GM21367 (cell line): ENCODE results near the gene TCERG1L.

ENCODE experiments used
- ATAC-seq: cut with Tn5 transposase; IDR thresholded peaks from one replicate; pipeline ENCODE4 v1.9.1; 2021; ENCODE audit not compliant: unreplicated experiment

Gene TCERG1L

DNA sequence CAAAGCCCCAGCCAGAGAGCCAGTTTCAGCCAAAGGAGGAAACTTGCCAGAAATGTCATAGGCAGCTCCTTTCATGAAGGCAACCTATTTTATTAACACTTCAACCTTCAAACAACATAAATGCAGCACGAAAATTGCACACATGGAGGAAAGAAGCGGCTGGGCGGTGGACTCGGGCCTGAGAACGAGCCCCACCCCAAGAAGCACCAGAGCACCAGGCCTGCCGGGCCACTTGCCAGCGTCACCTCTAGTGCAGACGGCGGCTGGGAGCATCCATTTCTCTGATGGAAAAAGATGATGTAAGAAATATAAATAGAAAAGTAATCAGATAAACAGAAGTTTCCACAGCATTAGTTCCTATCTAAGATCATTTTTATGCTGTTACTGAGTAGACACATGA is 100.0 kb downstream of the TCERG1L start:
- no peak for ATAC-seq

DNA sequence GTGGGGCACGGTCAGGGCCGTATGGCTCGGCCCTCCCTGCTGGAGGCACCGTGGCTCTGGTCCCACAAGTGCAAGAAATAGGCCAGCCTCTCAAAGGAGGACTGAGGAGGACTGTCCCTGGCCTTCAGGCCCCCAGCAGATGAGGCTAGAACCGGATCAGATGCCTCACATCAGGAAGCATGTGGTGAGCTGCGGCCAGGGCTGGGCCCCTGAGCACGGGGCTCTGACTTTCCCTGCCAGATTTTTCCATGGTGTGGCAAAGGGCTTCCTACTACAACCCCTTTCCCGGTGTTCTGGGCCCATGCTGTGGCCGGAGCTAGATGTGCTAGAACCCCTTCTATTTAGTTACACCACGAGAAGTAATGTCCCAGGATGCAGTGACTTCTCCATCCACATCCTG is 100.4 kb downstream of the TCERG1L start:
- ATAC-seq: no peak

DNA sequence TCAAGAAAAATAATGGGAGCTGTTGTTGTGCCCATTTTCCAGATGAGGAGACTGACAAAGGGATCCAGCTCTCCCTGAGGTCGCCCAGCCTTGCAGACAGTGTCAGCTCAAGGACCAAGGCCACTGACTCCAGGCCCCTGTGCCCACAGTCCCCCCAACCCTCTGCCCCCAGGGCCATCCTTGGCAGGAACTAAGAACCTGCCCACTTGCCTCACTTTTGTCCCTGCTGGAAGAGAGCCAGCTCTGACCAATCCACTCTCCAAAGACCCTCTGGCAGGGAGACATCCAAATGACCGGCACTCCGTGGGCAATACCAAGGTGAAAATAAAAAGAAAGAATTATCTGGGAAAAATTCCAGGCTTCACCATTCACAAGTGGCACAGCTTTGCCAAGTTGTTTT is 101.3 kb downstream of the TCERG1L start:
- ATAC-seq: no peak

DNA sequence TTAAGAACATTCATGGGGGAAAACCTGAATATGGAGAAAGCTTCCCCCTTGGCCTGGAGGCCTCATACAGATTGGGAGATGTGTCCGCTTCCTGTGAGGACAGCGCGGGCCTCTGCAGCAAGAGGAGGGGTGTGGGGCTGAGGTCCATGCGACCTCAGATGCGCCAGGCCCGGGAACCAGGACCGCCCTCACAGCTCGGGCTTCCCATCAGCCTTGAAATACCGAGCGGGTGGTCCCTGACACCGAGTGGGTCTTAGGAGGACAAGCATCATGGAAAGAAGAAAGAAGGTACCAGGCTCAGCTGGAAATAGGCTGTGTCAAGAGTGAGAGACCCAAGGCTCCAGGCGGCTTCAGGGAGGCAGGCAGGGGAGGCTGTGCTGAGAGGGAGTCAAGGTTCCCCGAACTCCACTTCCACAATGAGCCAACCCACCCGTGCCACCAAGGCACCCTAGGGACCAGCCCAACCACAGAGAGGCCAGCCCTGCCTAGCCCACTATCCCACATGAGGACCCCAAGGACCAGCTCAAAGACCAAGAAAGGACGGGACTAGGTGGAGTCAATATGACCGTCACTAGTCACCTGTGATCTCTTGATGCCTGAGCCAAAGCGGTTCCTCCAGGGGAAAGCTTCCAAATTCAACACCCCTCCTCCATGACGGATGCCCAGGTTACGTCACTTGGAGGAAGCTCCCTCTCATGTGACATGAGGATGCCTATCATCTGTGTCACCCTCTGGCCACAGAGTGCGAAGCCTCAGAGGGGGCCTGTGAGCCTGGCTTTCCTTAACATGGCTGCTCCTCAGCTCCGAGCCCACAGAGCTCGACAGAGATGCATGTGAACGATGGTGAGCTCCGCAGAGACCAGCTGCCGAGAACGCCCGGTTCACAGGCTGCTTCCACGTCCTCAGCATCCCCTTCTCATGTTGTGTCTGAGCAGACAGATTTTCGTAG is 103.7 kb downstream of the TCERG1L start:
- no peak for ATAC-seq

DNA sequence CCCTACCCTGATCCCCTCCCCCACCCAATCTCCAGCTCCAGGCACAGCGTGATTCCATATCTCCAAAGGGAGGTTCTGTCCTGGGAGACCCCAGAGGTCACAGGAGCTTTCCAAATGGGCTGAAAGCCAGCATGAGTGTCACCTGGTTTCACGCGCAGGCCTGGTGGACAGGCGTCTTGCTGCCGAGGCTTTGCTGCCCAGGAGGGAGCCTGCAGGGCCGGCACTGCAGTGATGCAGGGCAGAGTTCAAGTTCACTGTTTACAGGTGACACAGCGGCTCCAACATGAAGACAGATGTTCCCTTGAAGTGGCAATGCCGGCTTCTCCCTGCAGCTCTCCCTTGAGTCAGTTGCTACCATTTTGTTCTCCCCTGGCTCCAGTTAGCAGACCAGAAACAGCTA is 104.3 kb downstream of the TCERG1L start:
- no peak for ATAC-seq

DNA sequence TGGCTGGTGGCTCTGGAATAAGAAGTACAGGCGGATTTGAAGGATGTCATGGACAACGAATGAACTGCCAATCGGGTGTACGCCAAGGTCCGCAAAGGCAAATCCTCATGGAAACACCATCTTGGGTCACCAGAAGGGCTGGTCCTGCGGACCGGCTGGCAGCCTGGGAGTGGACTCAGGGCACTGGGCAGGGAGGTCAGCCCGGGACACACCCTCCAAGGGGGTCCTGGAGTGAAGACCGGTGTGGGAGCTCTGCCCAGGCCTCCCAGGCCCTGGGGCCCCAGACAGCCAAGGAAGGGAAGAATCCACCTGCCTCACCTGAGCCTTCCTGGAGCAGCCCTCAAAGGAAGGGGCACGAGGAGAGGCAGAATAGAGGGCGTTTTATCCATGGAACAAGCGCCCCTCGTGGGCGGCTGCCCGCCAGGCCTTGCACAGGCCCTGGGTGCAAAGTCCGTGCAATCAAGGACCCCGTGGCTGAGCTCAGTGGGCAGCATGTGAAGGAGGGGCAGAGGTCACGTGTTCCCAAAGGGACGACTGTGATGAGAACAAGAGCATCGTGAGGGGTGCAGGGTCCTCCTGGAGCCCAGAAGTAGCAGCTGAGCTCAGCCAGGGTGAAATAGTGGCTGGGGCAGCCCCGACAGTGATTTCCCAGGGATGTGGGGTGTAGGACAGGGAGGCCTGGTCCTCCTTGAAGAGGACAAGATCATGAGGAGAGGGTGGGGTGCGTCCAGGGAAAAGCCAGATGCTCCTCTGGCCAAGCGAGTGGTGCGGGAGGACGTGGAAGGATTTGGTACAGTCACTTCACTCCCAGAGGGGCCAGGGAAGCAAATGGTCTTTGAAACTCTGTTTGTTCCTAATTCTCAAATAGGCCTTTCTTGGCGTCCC is 105.2 kb downstream of the TCERG1L start:
- no peak for ATAC-seq

DNA sequence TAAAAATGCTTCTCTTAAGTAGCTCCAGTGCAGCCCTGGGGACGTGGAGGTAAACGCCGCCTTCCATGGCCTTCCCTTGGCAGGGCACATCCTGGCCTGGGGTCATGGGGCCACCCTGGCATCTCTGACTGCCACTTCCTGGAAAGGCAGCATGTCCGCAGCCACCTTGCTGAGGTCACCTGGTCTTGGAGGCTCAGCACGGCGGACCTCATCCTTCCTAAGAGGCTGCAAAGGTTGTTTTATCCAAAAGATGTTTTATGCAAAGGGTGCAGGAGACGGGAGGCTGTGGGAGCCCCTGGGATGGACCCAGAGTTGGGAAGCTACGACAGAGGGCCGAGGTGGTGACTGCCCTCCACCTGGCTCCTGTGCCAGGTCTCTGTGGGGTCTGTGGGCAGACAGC is 106.0 kb downstream of the TCERG1L start:
- no peak for ATAC-seq

DNA sequence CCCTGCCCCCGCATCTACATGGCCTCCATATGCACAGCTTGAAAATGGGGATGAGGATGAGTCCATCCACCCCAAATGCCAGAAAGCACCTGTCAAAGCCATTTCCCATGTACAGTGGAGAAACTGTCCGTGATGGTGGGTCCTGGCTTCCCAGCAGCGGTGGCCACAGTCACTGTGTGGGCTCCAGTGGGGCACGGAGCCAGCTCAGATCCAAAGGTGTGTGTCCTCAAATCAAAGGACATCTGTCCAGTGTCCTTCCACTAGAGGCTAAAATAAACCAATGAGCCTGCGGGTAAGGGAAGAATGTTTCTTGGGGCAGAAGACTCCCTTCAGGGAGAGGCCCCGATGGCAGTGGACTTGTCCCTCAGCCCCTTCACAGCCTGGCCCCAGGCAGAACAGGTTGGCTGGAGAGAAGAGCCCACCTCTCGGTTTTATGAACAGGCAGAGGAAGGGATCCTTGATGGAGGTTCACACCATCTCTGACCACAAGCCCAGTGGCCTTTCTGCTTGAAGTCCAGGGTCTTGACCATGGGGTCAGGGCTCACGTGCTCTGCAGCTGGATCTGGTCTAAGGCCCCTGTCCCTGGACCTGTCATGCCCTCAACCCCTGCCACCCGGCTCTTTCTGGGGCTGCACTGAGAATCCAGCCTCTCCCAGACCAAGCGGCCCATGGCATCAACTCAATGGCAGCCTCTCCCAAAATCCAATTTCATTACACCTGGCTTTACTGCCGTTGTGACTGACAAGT is 106.9 kb downstream of the TCERG1L start:
- no peak for ATAC-seq

DNA sequence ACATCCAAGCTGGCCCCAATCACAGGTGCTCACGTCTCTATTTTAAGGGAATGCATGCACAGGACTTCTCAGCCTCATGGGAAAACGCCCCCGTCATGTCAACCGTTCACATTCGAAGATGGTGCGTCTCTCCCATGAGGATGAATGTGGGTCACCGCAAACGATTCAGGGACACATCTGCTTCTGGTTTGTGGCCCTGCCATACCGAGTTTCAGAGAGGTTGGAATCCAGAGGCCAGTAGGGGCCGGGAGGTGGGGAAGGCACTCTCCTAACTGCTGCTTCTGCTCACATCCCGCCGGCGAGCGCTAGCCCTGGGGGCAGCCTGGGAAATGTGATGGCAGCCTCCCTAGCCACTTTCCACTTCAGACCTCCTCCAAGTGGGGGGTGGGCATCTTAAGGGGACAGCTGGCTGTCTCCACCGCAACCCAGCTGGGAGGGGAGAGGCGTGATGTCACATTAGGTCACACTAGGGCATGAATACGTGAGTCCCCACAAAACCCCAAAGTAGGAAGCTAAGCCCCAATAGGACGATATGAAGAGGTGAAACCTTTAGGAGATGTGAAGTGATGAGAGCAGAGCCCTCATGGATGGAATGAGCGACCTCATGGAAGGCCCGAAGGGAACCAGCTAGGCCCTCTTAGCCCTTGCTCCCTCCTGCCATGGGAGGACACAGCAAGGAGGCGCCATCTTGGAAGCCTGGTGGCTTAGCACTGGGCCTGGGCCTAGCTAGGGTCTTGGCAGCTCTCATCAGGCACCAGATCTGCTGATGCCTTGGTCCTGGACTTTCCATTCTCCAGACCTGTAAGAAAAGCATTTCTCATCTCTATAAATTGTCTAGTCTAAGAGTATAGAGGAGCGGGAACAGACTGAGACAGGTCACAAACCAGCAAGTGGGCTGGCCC is 107.8 kb downstream of the TCERG1L start:
- no peak for ATAC-seq

DNA sequence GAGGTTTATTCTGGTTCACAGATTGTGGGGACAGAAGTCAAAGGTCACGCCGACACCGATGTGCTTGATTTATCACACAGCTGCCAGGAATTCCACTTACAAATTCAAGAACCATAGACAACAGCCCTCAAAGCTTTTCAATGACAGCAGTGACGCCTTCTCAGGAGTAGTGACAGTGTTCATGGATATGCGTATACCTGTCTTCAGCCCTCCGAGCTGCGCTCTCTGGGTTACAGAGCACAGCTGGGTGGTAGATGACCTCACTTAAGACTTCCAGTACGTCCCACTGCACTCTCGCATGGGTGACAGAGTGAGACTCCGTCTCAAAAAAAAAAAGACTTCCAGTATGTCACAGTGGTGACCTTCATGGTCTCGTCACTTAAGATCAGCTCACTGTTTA is 108.5 kb downstream of the TCERG1L start:
- no peak for ATAC-seq

DNA sequence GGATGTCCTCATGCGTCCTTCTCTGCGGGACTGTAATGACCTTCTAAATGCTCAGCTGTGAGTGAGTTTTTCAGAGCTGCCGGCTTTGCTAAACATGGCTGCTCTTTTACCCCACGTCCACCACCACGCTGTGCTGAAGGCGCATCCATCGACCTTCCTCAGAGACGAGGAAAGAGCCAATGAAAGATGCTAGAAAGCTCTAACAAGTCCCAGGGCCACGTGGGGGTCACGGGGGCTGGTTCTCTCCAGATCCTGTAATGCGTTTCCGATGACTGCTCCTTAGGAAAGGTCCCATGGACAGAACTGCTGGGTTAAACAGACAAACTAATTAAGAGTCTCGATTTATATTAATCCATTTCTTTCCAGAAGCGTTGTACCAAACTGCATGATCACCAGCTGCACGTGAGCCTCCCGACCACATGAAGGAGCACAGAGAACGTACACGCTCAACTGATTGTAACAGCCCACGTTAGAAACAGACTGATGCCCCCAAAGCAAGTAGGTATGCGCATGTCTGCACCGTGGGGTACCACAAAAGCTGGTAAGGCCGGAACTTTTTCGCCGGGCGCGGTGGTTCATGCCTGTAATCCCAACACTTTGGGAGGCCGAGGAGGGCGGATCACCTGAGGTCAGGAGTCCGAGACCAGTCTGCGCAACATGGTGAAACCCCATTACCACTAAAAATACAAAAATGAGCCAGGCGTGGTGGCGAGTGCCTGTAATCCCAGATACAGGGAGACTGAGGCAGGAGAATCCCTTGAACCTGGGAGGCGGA is 109.6 kb downstream of the TCERG1L start:
- ATAC-seq: no peak

DNA sequence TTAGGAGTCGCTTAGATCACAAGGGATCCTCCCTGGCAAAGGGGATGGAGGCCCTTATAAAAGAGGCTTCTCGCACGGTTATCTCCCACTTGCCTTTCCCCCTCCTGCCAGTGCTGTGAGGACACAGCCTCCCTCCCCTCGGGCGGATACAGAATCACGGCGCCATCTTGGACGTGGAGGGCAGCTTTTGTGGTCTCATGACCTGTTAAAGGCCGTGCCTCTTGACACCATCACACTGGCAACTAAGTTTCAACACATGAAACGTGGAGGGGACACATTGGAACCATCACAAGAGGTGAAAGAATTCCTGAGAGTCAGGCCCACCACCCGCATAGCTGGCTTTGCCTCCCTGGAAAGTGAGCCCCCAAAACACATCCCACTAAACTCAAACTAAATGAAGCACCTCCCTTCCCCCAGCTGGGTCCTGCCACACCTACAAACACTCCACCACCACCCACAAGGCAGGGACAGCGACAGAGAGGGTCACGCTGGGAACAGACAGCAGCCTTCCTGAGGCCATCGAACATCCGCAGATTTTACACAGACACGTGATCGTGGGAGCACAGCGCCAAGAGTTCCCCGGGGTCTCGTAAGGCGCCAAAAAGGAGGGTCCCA is 110.6 kb downstream of the TCERG1L start:
- no peak for ATAC-seq

DNA sequence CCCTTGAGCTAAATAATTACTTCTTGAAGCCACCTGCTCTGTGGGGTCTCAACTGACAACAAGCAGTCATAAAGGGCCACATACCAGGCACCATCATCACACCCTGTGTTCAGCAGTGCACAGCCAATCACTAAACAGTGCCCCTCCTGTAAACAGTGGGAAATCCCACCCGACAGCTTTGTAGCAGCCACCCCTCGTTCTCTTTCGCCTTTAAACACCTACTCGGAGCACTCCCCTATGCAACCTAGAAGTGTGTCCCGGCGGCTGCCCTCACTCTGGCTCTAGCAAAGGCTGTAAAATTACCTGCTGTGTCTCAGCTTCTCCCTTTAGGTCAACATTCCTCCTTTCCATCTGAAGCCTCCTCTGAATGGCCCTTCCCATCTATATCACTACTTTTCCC is 111.9 kb downstream of the TCERG1L start:
- ATAC-seq: no peak

DNA sequence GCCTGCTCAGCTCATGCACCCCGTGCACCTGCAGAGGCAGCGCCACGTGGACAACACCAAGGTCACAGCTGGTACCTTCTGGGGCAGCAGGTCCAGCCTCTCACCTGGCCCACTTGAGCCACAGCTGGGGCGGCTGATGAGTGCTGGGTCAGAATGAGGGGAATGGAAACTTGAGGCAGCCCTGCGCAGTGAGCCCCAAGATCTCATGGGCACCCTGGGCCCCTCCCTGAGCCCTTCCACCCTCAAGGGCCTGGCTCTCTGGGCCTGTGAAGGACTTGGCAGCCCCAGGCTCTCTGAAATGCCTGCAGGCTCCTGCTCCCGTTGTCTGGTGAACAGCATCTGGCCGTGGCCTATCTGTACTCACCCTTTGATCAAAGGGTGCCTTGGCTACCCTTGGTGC is 112.7 kb downstream of the TCERG1L start:
- no peak for ATAC-seq

DNA sequence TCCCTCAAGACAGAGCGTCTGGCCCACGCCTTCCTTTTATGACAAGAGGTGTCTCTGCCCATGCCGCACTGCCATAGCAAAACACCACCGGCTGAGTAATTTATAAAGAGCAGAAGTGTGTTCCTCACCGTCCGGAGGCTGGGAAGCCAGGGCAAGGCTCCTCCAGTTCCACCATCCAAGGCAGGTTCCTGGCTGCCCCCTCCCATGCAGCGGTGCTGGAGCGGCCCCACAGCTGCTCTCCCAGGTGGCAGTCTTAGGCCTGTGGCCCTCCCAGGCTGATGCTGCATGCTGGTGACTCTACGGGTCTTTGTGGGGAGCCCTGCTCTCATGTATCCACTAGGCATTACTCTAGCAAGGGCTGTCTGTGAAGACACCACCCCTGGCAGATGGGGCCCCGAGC is 113.1 kb downstream of the TCERG1L start:
- no peak for ATAC-seq

DNA sequence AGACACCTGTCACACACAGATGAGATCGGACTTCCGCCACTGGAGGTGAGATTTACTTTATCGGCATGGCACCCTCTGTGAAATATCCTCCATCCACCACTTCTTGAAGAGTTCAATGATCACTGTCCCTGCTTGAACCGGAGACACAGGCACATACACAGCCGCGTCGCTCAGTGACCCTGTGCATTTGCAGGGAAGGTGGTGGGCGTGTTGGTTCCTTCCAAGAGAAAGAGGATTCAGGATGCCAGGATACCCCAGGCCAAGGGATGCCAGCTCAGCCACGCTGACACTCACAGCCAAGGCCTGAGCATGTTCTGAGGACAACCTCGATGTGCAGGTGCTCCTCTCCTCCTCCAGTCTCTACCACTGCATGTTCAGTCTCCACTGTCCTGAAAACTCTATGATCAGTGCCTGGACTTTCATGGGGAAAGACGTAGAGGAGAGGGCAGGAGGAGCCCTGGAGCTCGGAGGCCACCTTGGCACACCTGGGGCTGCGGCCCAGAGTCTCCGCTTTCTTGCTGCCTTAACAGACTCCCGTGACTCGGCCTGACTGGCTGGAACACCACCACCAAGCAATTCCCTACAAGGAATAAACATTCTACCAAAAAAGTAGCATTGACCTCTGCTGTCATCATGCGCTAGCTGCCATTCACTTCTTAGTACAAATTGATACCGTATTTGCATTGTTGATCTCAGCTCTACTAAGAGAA is 115.2 kb downstream of the TCERG1L start:
- ATAC-seq: no peak

DNA sequence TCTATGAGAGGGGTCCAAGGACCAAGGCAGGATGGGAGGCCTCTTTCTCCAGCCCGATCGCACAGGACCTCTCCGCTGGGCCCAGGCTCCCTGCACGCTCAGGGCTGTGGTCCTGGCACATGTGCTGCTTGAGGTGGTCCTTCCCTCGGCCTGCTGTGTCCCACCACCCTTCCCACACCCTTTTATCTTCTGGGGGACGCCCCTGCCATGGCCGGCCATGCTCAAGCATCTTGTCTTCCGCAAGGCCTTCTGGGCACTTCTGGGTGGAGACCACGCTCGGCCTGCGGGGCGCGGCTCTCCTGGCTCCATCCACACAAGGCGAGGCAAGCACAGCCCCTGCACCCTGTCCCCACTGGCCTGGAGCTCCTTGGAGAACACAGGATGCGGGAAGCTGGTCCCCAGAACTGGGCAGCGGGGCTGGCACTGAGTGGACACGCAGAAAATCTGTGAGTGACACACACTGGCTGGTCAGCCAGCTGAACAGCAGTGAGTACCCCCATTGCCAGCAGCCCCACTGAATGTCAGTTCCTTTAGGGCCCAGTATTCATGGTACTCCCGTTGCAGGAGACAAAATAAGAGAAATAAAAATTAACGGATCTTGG is 115.9 kb downstream of the TCERG1L start:
- no peak for ATAC-seq

DNA sequence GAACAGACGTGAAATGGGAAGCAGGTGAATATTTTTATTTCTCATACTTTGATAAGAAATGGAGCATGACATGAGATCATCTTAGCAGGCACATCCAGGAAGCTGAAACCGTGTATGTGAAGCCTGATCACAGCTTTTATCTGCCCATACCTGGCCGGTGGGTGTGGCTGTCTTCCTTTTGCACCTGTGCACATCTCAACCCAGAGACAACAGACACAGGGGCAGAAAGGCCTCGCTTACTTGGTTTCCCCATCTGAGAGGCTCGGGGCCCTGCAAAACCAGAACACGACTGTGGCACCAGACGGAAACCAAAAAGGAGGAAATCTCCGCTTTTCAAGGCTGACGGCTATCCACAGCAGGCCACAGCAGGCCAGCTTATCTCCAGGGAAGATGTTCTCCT is 116.4 kb downstream of the TCERG1L start:
- ATAC-seq: no peak
